Mammary epithelial cell (primary cell): ENCODE data around the gene SEMA3A.

Experiments used
- EZH2 ChIP-seq: IDR thresholded peaks from 2 replicates; pipeline ENCODE4 v1.6.1; 2012; ENCODE audit warnings: low read length, inconsistent platforms, borderline replicate concordance
- TF ChIP-seq, protein P1 (sequence below), 2 donors: IDR thresholded peaks in 1 of 2; conservative IDR thresholded peaks in 1 of 2; 2 replicates each; pipeline ENCODE4 v1.5.1; 2011 to 2012; ENCODE audit warnings: inconsistent platforms in 2 of 2, low read length in 2 of 2, mild to moderate bottlenecking in 2 of 2, control low read depth in 1 of 2, low read depth in 1 of 2; ENCODE audit not compliant: insufficient read depth in 1 of 2; ENCODE audit errors: extremely low read depth in 1 of 2

DNA sequence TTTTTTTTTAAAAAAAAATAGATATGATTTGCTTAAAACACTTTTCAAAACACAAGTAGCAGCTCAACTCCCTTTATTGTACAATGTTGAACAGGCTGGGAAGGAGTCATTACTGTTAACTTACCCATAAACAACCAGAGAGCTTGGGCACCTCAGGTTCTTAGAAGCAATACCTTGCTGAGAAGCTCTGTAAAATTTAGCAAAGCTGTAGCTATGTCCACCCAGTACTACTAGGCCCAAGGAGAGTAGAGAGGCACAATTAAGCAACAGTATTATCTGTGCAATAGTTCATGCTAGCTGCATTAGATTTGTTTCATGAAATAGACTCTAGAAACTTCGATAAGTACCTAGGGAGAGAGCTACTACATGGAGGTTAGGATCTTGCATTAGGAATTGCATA is 32.0 kb downstream of the SEMA3A start:
- TF ChIP-seq, protein P1, sequence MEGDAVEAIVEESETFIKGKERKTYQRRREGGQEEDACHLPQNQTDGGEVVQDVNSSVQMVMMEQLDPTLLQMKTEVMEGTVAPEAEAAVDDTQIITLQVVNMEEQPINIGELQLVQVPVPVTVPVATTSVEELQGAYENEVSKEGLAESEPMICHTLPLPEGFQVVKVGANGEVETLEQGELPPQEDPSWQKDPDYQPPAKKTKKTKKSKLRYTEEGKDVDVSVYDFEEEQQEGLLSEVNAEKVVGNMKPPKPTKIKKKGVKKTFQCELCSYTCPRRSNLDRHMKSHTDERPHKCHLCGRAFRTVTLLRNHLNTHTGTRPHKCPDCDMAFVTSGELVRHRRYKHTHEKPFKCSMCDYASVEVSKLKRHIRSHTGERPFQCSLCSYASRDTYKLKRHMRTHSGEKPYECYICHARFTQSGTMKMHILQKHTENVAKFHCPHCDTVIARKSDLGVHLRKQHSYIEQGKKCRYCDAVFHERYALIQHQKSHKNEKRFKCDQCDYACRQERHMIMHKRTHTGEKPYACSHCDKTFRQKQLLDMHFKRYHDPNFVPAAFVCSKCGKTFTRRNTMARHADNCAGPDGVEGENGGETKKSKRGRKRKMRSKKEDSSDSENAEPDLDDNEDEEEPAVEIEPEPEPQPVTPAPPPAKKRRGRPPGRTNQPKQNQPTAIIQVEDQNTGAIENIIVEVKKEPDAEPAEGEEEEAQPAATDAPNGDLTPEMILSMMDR (conservative IDR thresholded peaks at IDR 0.05 in 1 of 2, IDR thresholded peaks at IDR 0.05 in 1 of 2; ENCODE audit: extremely low read depth in 1 of 2, insufficient read depth in 1 of 2, low read depth in 1 of 2, low read length in 2 of 2) = no peak
- TF ChIP-seq EZH2 = no peak
